ENCODE results near the gene CDCA8.

CDCA8 gene

GRCh38 chr1:37714689-37715088 is 22.4 kb downstream of the CDCA8 start:
- no peak overlapping the region for H3K4me3 ChIP-seq (ENCODE audit: low read depth, low read length)

GRCh38 chr1:37716321-37716720 is 24.0 kb downstream of the CDCA8 start:
- no peak overlapping the region for H3K4me3 ChIP-seq (ENCODE audit: low read depth, low read length)

DNA sequence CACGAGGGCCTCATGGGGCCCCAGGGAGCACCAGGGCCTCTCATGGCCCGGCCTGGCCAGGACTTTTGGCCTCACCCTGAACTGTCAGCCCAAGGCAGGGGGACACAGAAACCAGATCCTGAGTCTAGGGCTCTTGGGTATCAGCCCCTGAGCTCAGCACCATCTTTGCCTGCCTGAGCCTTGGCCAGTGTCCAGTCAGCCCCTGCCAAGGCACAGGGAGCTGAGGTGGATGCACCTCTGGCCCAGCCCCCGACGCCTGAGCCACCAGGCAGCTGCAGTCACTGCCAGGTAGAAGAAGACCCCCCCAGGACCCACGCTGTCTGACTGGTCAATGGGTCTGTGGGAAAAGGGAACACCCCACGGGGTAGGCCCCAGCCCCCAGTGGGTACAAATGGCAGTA is 25.3 kb downstream of the CDCA8 start:
- no peak overlapping the region for H3K4me3 ChIP-seq (ENCODE audit: low read depth, low read length)

GRCh38 chr1:37718181-37718900 is 26.0 kb downstream of the CDCA8 start:
- no peak overlapping the region for H3K4me3 ChIP-seq (ENCODE audit: low read depth, low read length)

GRCh38 chr1:37718901-37719571 is 26.7 kb downstream of the CDCA8 start:
- no peak overlapping the region for H3K4me3 ChIP-seq (ENCODE audit: low read depth, low read length)

DNA sequence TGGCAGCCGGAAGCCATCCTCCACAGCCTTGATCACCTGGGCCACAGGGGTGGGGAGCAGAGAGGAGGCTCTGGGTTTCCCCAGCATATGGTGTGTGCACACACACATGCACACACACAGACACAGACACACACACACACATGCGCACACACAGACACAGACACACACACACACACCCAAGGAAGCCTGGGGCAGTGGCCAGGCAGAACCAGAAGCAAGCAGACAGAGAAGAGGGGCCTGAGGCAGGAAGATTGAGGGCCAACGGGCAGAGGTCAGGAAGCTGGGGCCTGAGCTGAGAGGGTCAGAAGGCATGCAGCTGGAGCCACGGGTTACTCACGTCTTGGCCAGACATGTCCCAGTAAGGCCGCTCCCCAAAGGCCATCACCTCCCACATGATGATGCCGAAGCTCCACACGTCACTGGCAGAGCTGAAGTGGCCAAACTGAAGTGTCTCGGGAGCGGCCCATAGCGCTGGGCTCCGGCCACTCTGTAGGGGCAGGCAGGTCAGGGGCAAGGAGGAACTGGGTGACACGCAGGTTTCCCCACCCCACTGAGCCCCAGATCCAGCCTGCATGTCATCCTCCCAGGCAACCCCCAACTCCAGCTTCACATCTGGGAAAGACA is 27.4 kb downstream of the CDCA8 start:
- no peak overlapping the region for H3K4me3 ChIP-seq (ENCODE audit: low read depth, low read length)

- no peak overlapping the region for H3K4me3 ChIP-seq (ENCODE audit: low read depth, low read length)
Observed at GRCh38 chr1:37720231-37721130, 28.2 kb downstream of the CDCA8 start.

GRCh38 chr1:37721565-37721964 is 29.2 kb downstream of the CDCA8 start:
- no peak overlapping the region for H3K4me3 ChIP-seq (ENCODE audit: low read depth, low read length)

- no peak overlapping the region for H3K4me3 ChIP-seq (ENCODE audit: low read depth, low read length)
Observed at GRCh38 chr1:37722181-37723071, 30.1 kb downstream of the CDCA8 start.

GRCh38 chr1:37723072-37723389 is 30.7 kb downstream of the CDCA8 start:
- no peak overlapping the region for H3K4me3 ChIP-seq (ENCODE audit: low read depth, low read length)

DNA sequence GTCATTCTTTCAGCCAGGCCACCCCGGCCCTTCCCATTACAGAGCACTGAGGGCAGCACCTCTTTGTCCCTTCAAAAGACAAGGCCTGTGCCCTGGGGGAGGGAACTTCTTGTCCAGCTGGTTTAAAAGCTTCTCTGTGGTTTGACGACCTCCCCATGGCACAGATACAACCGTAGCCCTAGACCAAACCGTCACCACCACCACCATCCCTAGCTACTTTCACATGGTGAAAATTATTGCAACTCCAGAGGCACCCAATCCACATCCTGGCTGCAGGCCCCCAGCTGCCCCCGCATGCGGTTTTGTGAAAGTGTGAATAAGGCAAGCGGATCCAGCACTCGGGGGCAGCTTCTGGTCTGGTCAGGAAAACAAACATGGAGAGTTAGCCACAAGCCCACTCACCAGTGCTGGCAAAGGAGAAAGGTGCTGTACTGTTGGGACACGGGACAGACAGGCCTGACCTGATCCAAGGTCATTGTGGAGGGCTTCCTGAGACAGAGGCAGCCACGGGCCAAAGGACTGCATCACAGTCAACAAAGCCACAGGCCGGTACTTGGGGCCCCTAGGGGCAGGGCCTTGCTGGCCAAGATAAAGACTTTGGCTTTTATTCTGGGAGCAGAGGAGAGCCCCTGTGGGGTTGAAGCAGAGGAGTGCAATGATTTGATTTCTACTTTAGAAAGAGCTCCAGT is 31.2 kb downstream of the CDCA8 start:
- H3K4me3 ChIP-seq (ENCODE audit: low read depth, low read length), result no peak overlapping the region

GRCh38 chr1:37724575-37724974 is 32.3 kb downstream of the CDCA8 start:
- H3K4me3 ChIP-seq (ENCODE audit: low read depth, low read length), result no peak overlapping the region

GRCh38 chr1:37725851-37726613 is 33.7 kb downstream of the CDCA8 start:
- H3K4me3 ChIP-seq (ENCODE audit: low read depth, low read length), result no peak overlapping the region

GRCh38 chr1:37726751-37727585 is 34.7 kb downstream of the CDCA8 start:
- no peak overlapping the region for H3K4me3 ChIP-seq (ENCODE audit: low read depth, low read length)

- no peak overlapping the region for H3K4me3 ChIP-seq (ENCODE audit: low read depth, low read length)
Observed at GRCh38 chr1:37728416-37728815, 36.1 kb downstream of the CDCA8 start.

- H3K4me3 ChIP-seq (ENCODE audit: low read depth, low read length), result no peak overlapping the region
Observed at GRCh38 chr1:37730376-37730775, 38.1 kb downstream of the CDCA8 start.

- no peak overlapping the region for H3K4me3 ChIP-seq (ENCODE audit: low read depth, low read length)
Observed at GRCh38 chr1:37731312-37732019, 39.1 kb downstream of the CDCA8 start.

Data from iPS-11a (cell line).